Dendritic cell treated with granulocyte-macrophage colony-stimulating factor and Interleukin-4, amounts not matched to agents 40 ng/mL and 50 ng/mL, for 4 days (primary cell): Measurements from ENCODE around the gene NFATC3.

Source experiments
- H3K27ac Mint-ChIP-seq: one replicate; pipeline ENCODE4 v1.8.0; 2022; ENCODE audit warnings: mild to moderate bottlenecking, mixed read lengths
- H3K27me3 Mint-ChIP-seq: one replicate; pipeline ENCODE4 v1.8.0; 2022; ENCODE audit warnings: mild to moderate bottlenecking, mixed read lengths
- H3K36me3 Mint-ChIP-seq: one replicate; pipeline ENCODE4 v1.8.0; 2022; ENCODE audit warnings: low read depth, mixed read lengths
- H3K4me1 Mint-ChIP-seq: one replicate; pipeline ENCODE4 v1.8.0; 2022; ENCODE audit warnings: low read depth, mixed read lengths
- H3K4me3 Mint-ChIP-seq: one replicate; pipeline ENCODE4 v1.8.0; 2022; ENCODE audit warnings: mild to moderate bottlenecking, moderate library complexity, mixed read lengths
- H3K9me3 Mint-ChIP-seq: one replicate; pipeline ENCODE4 v1.8.0; 2022; ENCODE audit warnings: mixed read lengths
- intact Hi-C: fragments of 100-400 bp; cut with micrococcal nuclease; formaldehyde crosslinking; loops from one replicate; pipeline ENCODE4 v1.15.0; 2022

NFATC3 gene

GRCh38 chr16:68077866-68078700 lies 7.1 kb upstream of the NFATC3 start:
- peaks cover 52% of the 10 kb centered on the region for H3K36me3 Mint-ChIP-seq
- peak overlapping the region; percentile 46 for H3K4me3 Mint-ChIP-seq
- intact Hi-C loops: no loop called here
- H3K27me3 Mint-ChIP-seq: no peaks in the 10 kb centered on the region
- no peaks in the 10 kb centered on the region for H3K9me3 Mint-ChIP-seq
- peaks cover 89% of the 10 kb centered on the region for H3K4me1 Mint-ChIP-seq
- peak overlapping the region; percentile 96 for H3K27ac Mint-ChIP-seq

GRCh38 chr16:68078701-68079375 lies 6.3 kb upstream of the NFATC3 start:
- H3K27me3 Mint-ChIP-seq: no peaks in the 10 kb centered on the region
- peaks cover 50% of the 10 kb centered on the region for H3K36me3 Mint-ChIP-seq
- peak overlapping the region; percentile 9 for H3K4me3 Mint-ChIP-seq
- H3K4me1 Mint-ChIP-seq: peaks cover 93% of the 10 kb centered on the region
- intact Hi-C loops: no loop called here
- H3K27ac Mint-ChIP-seq: peak overlapping the region; percentile 96
- H3K9me3 Mint-ChIP-seq: no peaks in the 10 kb centered on the region

- Mint-ChIP-seq H3K4me1 (peaks cover 93% of the 10 kb centered on the region), H3K27me3 (no peaks in the 10 kb centered on the region), H3K4me3 (peak overlapping the region; percentile 51), H3K27ac (peak overlapping the region; percentile 96), H3K9me3 (no peaks in the 10 kb centered on the region), H3K36me3 (peaks cover 46% of the 10 kb centered on the region)
- intact Hi-C loops: no loop called here
These were observed 5.9 kb upstream of the NFATC3 start for GRCh38 chr16:68079376-68079625.

DNA sequence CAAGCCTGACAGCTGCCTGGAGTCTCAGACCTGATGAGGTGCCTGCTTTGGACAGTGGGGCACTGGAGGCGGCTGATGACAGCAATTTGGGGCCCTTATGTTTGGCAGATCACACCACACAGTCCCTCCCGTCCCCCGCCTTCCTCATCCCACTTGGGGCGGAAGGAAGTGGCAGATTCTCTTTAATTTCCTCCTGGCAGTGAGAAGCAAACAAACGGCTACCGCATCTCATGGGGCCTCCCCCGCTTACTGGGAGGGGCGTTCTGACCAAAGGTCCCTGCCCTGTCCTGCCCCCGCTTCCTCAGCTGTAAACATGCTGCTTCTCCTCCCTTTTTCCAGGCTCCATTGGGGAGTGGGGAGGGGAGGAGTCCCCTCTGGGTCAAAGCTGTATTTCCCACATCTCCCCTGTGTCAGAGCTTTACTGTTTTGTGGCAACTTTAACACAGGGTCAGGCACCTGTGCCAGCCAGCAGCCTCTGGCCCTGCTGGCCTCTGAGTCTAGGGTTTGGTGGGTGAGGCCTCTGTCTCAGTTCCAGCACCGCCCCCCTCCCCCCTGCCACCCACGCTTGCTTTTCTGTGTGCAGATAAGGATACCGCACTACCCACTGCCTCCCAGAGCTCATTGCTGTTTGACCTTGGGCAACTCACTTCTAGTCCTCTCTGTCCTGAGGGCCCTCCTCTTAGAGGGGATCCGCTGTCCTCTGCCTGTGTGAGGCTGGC lies 5.4 kb upstream of the NFATC3 start:
- H3K27ac Mint-ChIP-seq: peak overlapping the region; percentile 96
- peaks cover 90% of the 10 kb centered on the region for H3K4me1 Mint-ChIP-seq
- H3K9me3 Mint-ChIP-seq: no peaks in the 10 kb centered on the region
- no peaks in the 10 kb centered on the region for H3K27me3 Mint-ChIP-seq
- H3K36me3 Mint-ChIP-seq: peaks cover 41% of the 10 kb centered on the region
- peak overlapping the region; percentile 51 for H3K4me3 Mint-ChIP-seq
- intact Hi-C loops: no loop called here

GRCh38 chr16:68081861-68082628 lies 3.1 kb upstream of the NFATC3 start:
- peak overlapping the region; percentile 96 for H3K27ac Mint-ChIP-seq
- intact Hi-C loops: no loop called here
- peaks cover 74% of the 10 kb centered on the region for H3K4me1 Mint-ChIP-seq
- H3K9me3 Mint-ChIP-seq: no peaks in the 10 kb centered on the region
- no peaks in the 10 kb centered on the region for H3K27me3 Mint-ChIP-seq
- H3K4me3 Mint-ChIP-seq: peak overlapping the region; percentile 37
- H3K36me3 Mint-ChIP-seq: peaks cover 27% of the 10 kb centered on the region

DNA sequence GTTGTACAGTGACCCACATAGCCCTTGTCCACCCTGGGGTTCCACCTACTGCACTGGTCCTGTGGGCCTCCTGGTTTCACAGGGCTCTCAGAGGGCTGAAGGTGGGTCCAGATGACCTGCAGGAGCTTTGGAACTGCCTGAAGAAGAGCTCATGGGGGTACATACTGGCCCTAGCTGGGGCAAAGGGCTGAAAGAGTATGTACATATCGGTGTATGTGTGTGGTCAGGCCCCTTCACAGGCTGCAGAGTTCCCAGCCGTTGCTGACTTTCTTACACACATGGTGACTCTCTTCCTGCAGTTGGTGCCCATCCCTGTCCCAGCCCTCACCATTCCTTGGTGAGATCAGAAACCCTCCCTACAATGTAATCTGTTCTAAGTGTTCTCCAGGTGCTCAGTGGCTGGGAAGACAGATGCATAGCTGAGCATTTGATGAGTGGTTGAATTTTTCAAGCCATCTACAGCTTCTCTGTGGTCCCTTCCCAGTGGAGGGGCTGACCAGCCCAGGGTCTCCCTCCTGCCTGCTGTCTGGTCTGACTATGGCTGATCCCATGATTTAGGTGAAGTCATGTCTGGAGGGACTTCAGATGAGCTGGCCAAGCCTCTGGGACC lies 2.4 kb upstream of the NFATC3 start:
- no peaks in the 10 kb centered on the region for H3K9me3 Mint-ChIP-seq
- H3K4me3 Mint-ChIP-seq: peak overlapping the region; percentile 9
- H3K4me1 Mint-ChIP-seq: peaks cover 70% of the 10 kb centered on the region
- H3K36me3 Mint-ChIP-seq: peaks cover 25% of the 10 kb centered on the region
- intact Hi-C loops: no loop called here
- no peaks in the 10 kb centered on the region for H3K27me3 Mint-ChIP-seq
- H3K27ac Mint-ChIP-seq: peak overlapping the region; percentile 96

- intact Hi-C loops: no loop called here
- Mint-ChIP-seq H3K9me3 (no peaks in the 10 kb centered on the region), H3K4me1 (peaks cover 65% of the 10 kb centered on the region), H3K27ac (peak overlapping the region; percentile 96), H3K36me3 (peaks cover 19% of the 10 kb centered on the region), H3K27me3 (no peaks in the 10 kb centered on the region), H3K4me3 (peak overlapping the region; percentile 9)
These were observed 1.9 kb upstream of the NFATC3 start for GRCh38 chr16:68083239-68083781.

- intact Hi-C loops: no loop called here
- no peaks in the 10 kb centered on the region for H3K9me3 Mint-ChIP-seq
- no peaks in the 10 kb centered on the region for H3K27me3 Mint-ChIP-seq
- H3K4me1 Mint-ChIP-seq: peaks cover 64% of the 10 kb centered on the region
- H3K27ac Mint-ChIP-seq: peak overlapping the region; percentile 96
- H3K36me3 Mint-ChIP-seq: peaks cover 13% of the 10 kb centered on the region
- H3K4me3 Mint-ChIP-seq: peak overlapping the region; percentile 90
These were observed 1.2 kb upstream of the NFATC3 start for GRCh38 chr16:68083861-68084503.

- Mint-ChIP-seq H3K4me1 (peaks cover 61% of the 10 kb centered on the region), H3K4me3 (peak overlapping the region; percentile 90), H3K36me3 (peaks cover 13% of the 10 kb centered on the region), H3K27me3 (no peaks in the 10 kb centered on the region), H3K9me3 (no peaks in the 10 kb centered on the region), H3K27ac (peak overlapping the region; percentile 96)
- intact Hi-C loops: loop anchor here (5.0 kb wide), 1 partner anchor 277 kb away; the partner anchor contains the start of genes RANBP10 and TSNAXIP1
These were observed 489 bp upstream of the NFATC3 start for GRCh38 chr16:68084504-68085258.

GRCh38 chr16:68086336-68086841 lies 1.2 kb downstream of the NFATC3 start:
- peak overlapping the region; percentile 96 for H3K27ac Mint-ChIP-seq

GRCh38 chr16:68086860-68087268 lies 1.7 kb downstream of the NFATC3 start:
- H3K4me3 Mint-ChIP-seq: peak overlapping the region; percentile 90
- H3K27ac Mint-ChIP-seq: peak overlapping the region; percentile 96
- intact Hi-C loops: loop anchor here (5.0 kb wide), 1 partner anchor 280 kb away; the partner anchor contains the start of genes RANBP10 and TSNAXIP1
- no peaks in the 10 kb centered on the region for H3K27me3 Mint-ChIP-seq
- peaks cover 13% of the 10 kb centered on the region for H3K36me3 Mint-ChIP-seq
- peaks cover 64% of the 10 kb centered on the region for H3K4me1 Mint-ChIP-seq
- H3K9me3 Mint-ChIP-seq: no peaks in the 10 kb centered on the region

More at GRCh38 chr16:68086336-68086841, 1.2 kb downstream of the NFATC3 start:
- intact Hi-C loops: loop anchor here (5.0 kb wide), 1 partner anchor 279 kb away; the partner anchor contains the start of genes RANBP10 and TSNAXIP1
- H3K4me1 Mint-ChIP-seq: peaks cover 64% of the 10 kb centered on the region
- peak overlapping the region; percentile 90 for H3K4me3 Mint-ChIP-seq
- no peaks in the 10 kb centered on the region for H3K27me3 Mint-ChIP-seq
- peaks cover 13% of the 10 kb centered on the region for H3K36me3 Mint-ChIP-seq
- no peaks in the 10 kb centered on the region for H3K9me3 Mint-ChIP-seq

GRCh38 chr16:68087688-68088087 lies 2.5 kb downstream of the NFATC3 start:
- no peak overlapping the region for H3K27ac Mint-ChIP-seq
- no peaks in the 10 kb centered on the region for H3K27me3 Mint-ChIP-seq
- H3K4me3 Mint-ChIP-seq: peak overlapping the region; percentile 6
- no peaks in the 10 kb centered on the region for H3K9me3 Mint-ChIP-seq
- intact Hi-C loops: loop anchor here (5.0 kb wide), 1 partner anchor 280 kb away; the partner anchor contains the start of genes RANBP10 and TSNAXIP1
- peaks cover 60% of the 10 kb centered on the region for H3K4me1 Mint-ChIP-seq
- peaks cover 13% of the 10 kb centered on the region for H3K36me3 Mint-ChIP-seq
